Measurements from ENCODE around the gene PLET1. TPM values are rescaled to one million over a fixed set of nuclear protein-coding genes. Genes with fewer than 3 reads are reported as not detected.

The PLET1 gene
- polyA plus RNA-seq, 1 donor (not counting 4 experiments of a cell fraction or from before 2014, with no cell fraction given), result not detected

- Histone ChIP-seq H3K9ac (ENCODE audit: control insufficient read depth, extremely low read depth, insufficient read depth, low read length) (no peak overlapping the region), H3K27ac (ENCODE audit: control insufficient read depth, insufficient read depth, low read length) (peak overlapping the region; percentile 36), H4K20me1 (ENCODE audit: control insufficient read depth, extremely low read depth, insufficient read depth, low read length) (no peaks in the 10 kb centered on the region), H2AFZ (ENCODE audit: control insufficient read depth, low read length) (no peak overlapping the region), H3K9me3 (ENCODE audit: control insufficient read depth, low read depth, low read length) (no peaks in the 10 kb centered on the region), H3K9me1 (ENCODE audit: control insufficient read depth, extremely low read depth, insufficient read depth, low read length) (no peaks in the 10 kb centered on the region), H3K4me1 (ENCODE audit: control insufficient read depth, extremely low read depth, insufficient read depth, low read length) (peaks cover 20% of the 10 kb centered on the region), H3K4me2 (ENCODE audit: control insufficient read depth, extremely low read depth, insufficient read depth, low read depth, low read length) (peak overlapping the region; percentile 41), H3K27me3 (ENCODE audit: control insufficient read depth, extremely low read depth, insufficient read depth, low read length) (no peaks in the 10 kb centered on the region), H3K36me3 (ENCODE audit: control insufficient read depth in 2 of 2, extremely low read depth in 1 of 2, insufficient read depth in 2 of 2, low read length in 2 of 2) (no peaks in the 10 kb centered on the region), H3K4me3 (ENCODE audit: control insufficient read depth in 2 of 3, extremely low read depth in 1 of 3, insufficient read depth in 2 of 3, low read depth in 1 of 3, low read length in 3 of 3) (no peak overlapping the region), H3K79me2 (ENCODE audit: control insufficient read depth, insufficient read depth, low read length) (no peaks in the 10 kb centered on the region)
- no peak for FAIRE-seq
- no peak for DNase-seq (ENCODE audit: low read depth, low spot score)
- TF ChIP-seq, protein P1, sequence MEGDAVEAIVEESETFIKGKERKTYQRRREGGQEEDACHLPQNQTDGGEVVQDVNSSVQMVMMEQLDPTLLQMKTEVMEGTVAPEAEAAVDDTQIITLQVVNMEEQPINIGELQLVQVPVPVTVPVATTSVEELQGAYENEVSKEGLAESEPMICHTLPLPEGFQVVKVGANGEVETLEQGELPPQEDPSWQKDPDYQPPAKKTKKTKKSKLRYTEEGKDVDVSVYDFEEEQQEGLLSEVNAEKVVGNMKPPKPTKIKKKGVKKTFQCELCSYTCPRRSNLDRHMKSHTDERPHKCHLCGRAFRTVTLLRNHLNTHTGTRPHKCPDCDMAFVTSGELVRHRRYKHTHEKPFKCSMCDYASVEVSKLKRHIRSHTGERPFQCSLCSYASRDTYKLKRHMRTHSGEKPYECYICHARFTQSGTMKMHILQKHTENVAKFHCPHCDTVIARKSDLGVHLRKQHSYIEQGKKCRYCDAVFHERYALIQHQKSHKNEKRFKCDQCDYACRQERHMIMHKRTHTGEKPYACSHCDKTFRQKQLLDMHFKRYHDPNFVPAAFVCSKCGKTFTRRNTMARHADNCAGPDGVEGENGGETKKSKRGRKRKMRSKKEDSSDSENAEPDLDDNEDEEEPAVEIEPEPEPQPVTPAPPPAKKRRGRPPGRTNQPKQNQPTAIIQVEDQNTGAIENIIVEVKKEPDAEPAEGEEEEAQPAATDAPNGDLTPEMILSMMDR (optimal IDR thresholded peaks at IDR 0.05 in 1 of 3, IDR thresholded peaks at IDR 0.05 in 1 of 3, conservative IDR thresholded peaks at IDR 0.05 in 1 of 3; ENCODE audit: extremely low read depth in 1 of 3, insufficient read depth in 2 of 3, low read length in 3 of 3), result no peak
- no peak for TF ChIP-seq EZH2 (IDR thresholded peaks at IDR 0.05; ENCODE audit: low read length)
- dilution Hi-C loops (cut with MboI; ENCODE audit: extremely low pct_ligation_motif_present, low sequenced_read_pairs), result no loop called here
These were observed 48.0 kb downstream of the PLET1 start for GRCh38 chr11:112212710-112213109.

GRCh38 chr11:112212290-112212689 lies 48.4 kb downstream of the PLET1 start:
- no peaks in the 10 kb centered on the region for H3K79me2 ChIP-seq (ENCODE audit: control insufficient read depth, insufficient read depth, low read length)
- H3K36me3 ChIP-seq (ENCODE audit: control insufficient read depth in 2 of 2, extremely low read depth in 1 of 2, insufficient read depth in 2 of 2, low read length in 2 of 2), result no peaks in the 10 kb centered on the region
- no peak for DNase-seq (ENCODE audit: low read depth, low spot score)
- peaks cover 20% of the 10 kb centered on the region for H3K4me1 ChIP-seq (ENCODE audit: control insufficient read depth, extremely low read depth, insufficient read depth, low read length)
- H3K4me3 ChIP-seq (ENCODE audit: control insufficient read depth in 2 of 3, extremely low read depth in 1 of 3, insufficient read depth in 2 of 3, low read depth in 1 of 3, low read length in 3 of 3), result no peak overlapping the region
- H3K4me2 ChIP-seq (ENCODE audit: control insufficient read depth, extremely low read depth, insufficient read depth, low read depth, low read length), result peak overlapping the region; percentile 41
- peak overlapping the region; percentile 36 for H3K27ac ChIP-seq (ENCODE audit: control insufficient read depth, insufficient read depth, low read length)
- H2AFZ ChIP-seq (ENCODE audit: control insufficient read depth, low read length), result no peak overlapping the region
- no peak overlapping the region for H3K9ac ChIP-seq (ENCODE audit: control insufficient read depth, extremely low read depth, insufficient read depth, low read length)
- no peaks in the 10 kb centered on the region for H3K9me3 ChIP-seq (ENCODE audit: control insufficient read depth, low read depth, low read length)
- H3K27me3 ChIP-seq (ENCODE audit: control insufficient read depth, extremely low read depth, insufficient read depth, low read length), result no peaks in the 10 kb centered on the region
- TF ChIP-seq EZH2 (IDR thresholded peaks at IDR 0.05; ENCODE audit: low read length), result no peak
- TF ChIP-seq, protein P1 (optimal IDR thresholded peaks at IDR 0.05 in 1 of 3, IDR thresholded peaks at IDR 0.05 in 1 of 3, conservative IDR thresholded peaks at IDR 0.05 in 1 of 3; ENCODE audit: extremely low read depth in 1 of 3, insufficient read depth in 2 of 3, low read length in 3 of 3), result no peak
- H3K9me1 ChIP-seq (ENCODE audit: control insufficient read depth, extremely low read depth, insufficient read depth, low read length), result no peaks in the 10 kb centered on the region
- peak; percentile 80 for FAIRE-seq
- H4K20me1 ChIP-seq (ENCODE audit: control insufficient read depth, extremely low read depth, insufficient read depth, low read length), result no peaks in the 10 kb centered on the region
- dilution Hi-C loops (cut with MboI; ENCODE audit: extremely low pct_ligation_motif_present, low sequenced_read_pairs), result no loop called here

All from keratinocyte (primary cell).